ENCODE data around the gene ITGAE. TPM values are rescaled to one million over a fixed set of nuclear protein-coding genes. Genes with fewer than 3 reads are reported as not detected.

Gene ITGAE
- total and polyA plus RNA-seq, 10 of the 15 experiments (the other 5 are each of a cell fraction or from before 2014, with no cell fraction given), result 13.1 to 161 (median 34.8) TPM

- SMC1A ChIA-PET (ENCODE audit: uncharacterized antibody, unreplicated experiment), result no interaction called here
- FAIRE-seq (no peak), DNase-seq (ENCODE audit: low read depth, low spot score) (no peak), ATAC-seq (no peak)
- BruUV-seq (replicated peaks), result no TSS peak
- no peak overlapping the region for H2AFZ ChIP-seq (ENCODE audit: control insufficient read depth, low read depth, low read length)
- peaks cover 41% of the 10 kb centered on the region for H3K4me1 ChIP-seq (ENCODE audit: control insufficient read depth, insufficient read depth, low read length)
- H3K9me3 ChIP-seq (replicated peaks; ENCODE audit: control insufficient read depth, insufficient read depth, low read length), result no peaks in the 10 kb centered on the region
- POLR2A ChIA-PET, result no interaction called here
- H3K27ac ChIP-seq (ENCODE audit: control insufficient read depth, insufficient read depth), result no peak overlapping the region
- no peaks in the 10 kb centered on the region for H3K27me3 ChIP-seq (replicated peaks in 1 of 2; ENCODE audit: control insufficient read depth in 2 of 2, insufficient read depth in 2 of 2, low read length in 1 of 2)
- H3K36me3 ChIP-seq (ENCODE audit: control insufficient read depth in 2 of 2, insufficient read depth in 2 of 2, low read length in 1 of 2), result no peaks in the 10 kb centered on the region
- no peaks in the 10 kb centered on the region for H4K20me1 ChIP-seq (ENCODE audit: control insufficient read depth, insufficient read depth)
- H3K79me2 ChIP-seq (ENCODE audit: control insufficient read depth, insufficient read depth, low read length), result no peaks in the 10 kb centered on the region
- H3K9ac ChIP-seq (ENCODE audit: control insufficient read depth, insufficient read depth, low read length), result no peak overlapping the region
- no peak overlapping the region for H3K4me2 ChIP-seq (ENCODE audit: control insufficient read depth, insufficient read depth)
- intact Hi-C loops (cut with micrococcal nuclease; ENCODE audit: unreplicated experiment) (no loop called here), in situ Hi-C loops (cut with MboI) (no loop called here)
- WGBS (ENCODE audit: insufficient coverage, insufficient replicate concordance, low lambda C conversion rate, missing lambda C conversion rate), result 97% methylated on average over 10 of the region's 10 CpGs
- CTCF ChIA-PET, result no interaction called here
- no peak overlapping the region for H3K4me3 ChIP-seq
- RAD21 ChIA-PET (ENCODE audit: unreplicated experiment), result no interaction called here
- no peak for TF ChIP-seq GATAD2B (conservative IDR thresholded peaks at IDR 0.05; ENCODE audit: low read depth)
- TF ChIP-seq TCF3 (IDR thresholded peaks at IDR 0.05; ENCODE audit: borderline replicate concordance, insufficient read depth, low read depth, low read length), result no peak
- no peak for TF ChIP-seq POLR2A (IDR thresholded peaks at IDR 0.05; ENCODE audit: low read depth, low read length)
- TF ChIP-seq SREBF2 (IDR thresholded peaks at IDR 0.05; ENCODE audit: low read length), result no peak
- TF ChIP-seq ZBTB40 (IDR thresholded peaks at IDR 0.05; ENCODE audit: borderline replicate concordance), result no peak
- TF ChIP-seq CHD4 (IDR thresholded peaks at IDR 0.05), result no peak
- no peak for TF ChIP-seq RCOR1 (conservative IDR thresholded peaks at IDR 0.05; ENCODE audit: low read depth, low read length)
- TF ChIP-seq SMC3 (IDR thresholded peaks at IDR 0.05; ENCODE audit: borderline replicate concordance, low read length), result no peak
- TF ChIP-seq MYC (IDR thresholded peaks at IDR 0.05; ENCODE audit: insufficient read depth, insufficient read length, insufficient replicate concordance, low read length, severe bottlenecking), result no peak
- TF ChIP-seq SKIL (IDR thresholded peaks at IDR 0.05; ENCODE audit: low read depth, poor library complexity, severe bottlenecking), result no peak
- no peak for TF ChIP-seq ZNF384 (IDR thresholded peaks at IDR 0.05; ENCODE audit: borderline replicate concordance, low read depth, low read length)
- no peak for TF ChIP-seq PAX8 (IDR thresholded peaks at IDR 0.05)
- TF ChIP-seq CUX1 (IDR thresholded peaks at IDR 0.05; ENCODE audit: insufficient replicate concordance, low read depth, low read length), result no peak
- TF ChIP-seq RELA (IDR thresholded peaks at IDR 0.05; ENCODE audit: borderline replicate concordance, partially characterized antibody), result no peak
- TF ChIP-seq MTA2 (IDR thresholded peaks at IDR 0.05; ENCODE audit: low read depth), result no peak
Measured at GRCh38 chr17:3801792-3802191, 804 bp upstream of the ITGAE start.

All from GM12878 (cell line).